ENCODE measurements around the gene ZNF423.

ZNF423 gene

GRCh38 chr16:49462362-49462988, 393.4 kb downstream of the ZNF423 start:
- no peak for DNase-seq

- no peak for DNase-seq
These were observed 394.4 kb downstream of the ZNF423 start for GRCh38 chr16:49461517-49461951.

GRCh38 chr16:49460786-49461470, 395.0 kb downstream of the ZNF423 start:
- DNase-seq, result no peak

- no peak for DNase-seq
These were observed 395.8 kb downstream of the ZNF423 start for GRCh38 chr16:49459953-49460735.

- no peak for DNase-seq
These were observed 397.1 kb downstream of the ZNF423 start for GRCh38 chr16:49458656-49459445.

- DNase-seq, result no peak
These were observed 397.7 kb downstream of the ZNF423 start for GRCh38 chr16:49458243-49458642.

- DNase-seq, result no peak
These were observed 398.7 kb downstream of the ZNF423 start for GRCh38 chr16:49457196-49457595.

- DNase-seq, result no peak
These were observed 399.1 kb downstream of the ZNF423 start for GRCh38 chr16:49456763-49457162.

- no peak for DNase-seq
These were observed 399.7 kb downstream of the ZNF423 start for GRCh38 chr16:49455991-49456745.

GRCh38 chr16:49455181-49455990, 400.5 kb downstream of the ZNF423 start:
- DNase-seq, result no peak

GRCh38 chr16:49454426-49455180, 401.3 kb downstream of the ZNF423 start:
- no peak for DNase-seq

- no peak for DNase-seq
These were observed 401.9 kb downstream of the ZNF423 start for GRCh38 chr16:49453983-49454382.

GRCh38 chr16:49453021-49453420, 402.9 kb downstream of the ZNF423 start:
- DNase-seq, result no peak

GRCh38 chr16:49452578-49452977, 403.3 kb downstream of the ZNF423 start:
- DNase-seq, result no peak

- DNase-seq, result no peak
These were observed 403.8 kb downstream of the ZNF423 start for GRCh38 chr16:49452108-49452507.

- DNase-seq, result no peak
These were observed 409.1 kb downstream of the ZNF423 start for GRCh38 chr16:49446805-49447204.

- DNase-seq, result no peak
These were observed 412.3 kb downstream of the ZNF423 start for GRCh38 chr16:49443576-49443975.

- DNase-seq, result no peak
These were observed 413.1 kb downstream of the ZNF423 start for GRCh38 chr16:49442805-49443204.

- DNase-seq, result no peak
These were observed 414.5 kb downstream of the ZNF423 start for GRCh38 chr16:49441366-49441780.

Data from NCI-H187 treated with DMSO at 0.1 percent for 48 hours (cell line).